HG03135 (cell line): ENCODE data around the gene SIPA1.

Experiments used
- ATAC-seq: cut with Tn5 transposase; IDR thresholded peaks from one replicate; pipeline ENCODE4 v1.9.1; 2021; ENCODE audit warnings: mild to moderate bottlenecking, moderate library complexity; ENCODE audit not compliant: unreplicated experiment

Gene SIPA1

DNA sequence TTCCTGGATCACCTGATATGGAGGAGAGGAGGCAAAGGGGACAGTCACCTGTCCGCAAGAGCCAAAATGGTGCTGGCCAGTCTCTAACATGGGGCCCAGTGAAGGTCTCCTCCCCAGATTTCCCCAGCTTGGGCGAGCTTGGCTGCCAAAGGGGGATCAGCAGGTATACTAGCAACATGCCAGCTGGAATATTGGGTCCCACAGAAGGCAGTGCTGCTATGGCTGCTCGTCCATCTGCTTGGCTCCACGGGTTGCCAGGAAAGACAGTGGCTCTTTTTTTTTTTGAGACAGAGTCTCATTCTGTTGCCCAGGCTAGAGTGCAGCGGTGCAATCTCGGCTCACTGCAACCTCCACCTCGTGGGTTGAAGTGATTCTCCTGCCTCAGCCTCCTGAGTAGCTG, 61.4 kb downstream of the SIPA1 start:
- no peak for ATAC-seq

DNA sequence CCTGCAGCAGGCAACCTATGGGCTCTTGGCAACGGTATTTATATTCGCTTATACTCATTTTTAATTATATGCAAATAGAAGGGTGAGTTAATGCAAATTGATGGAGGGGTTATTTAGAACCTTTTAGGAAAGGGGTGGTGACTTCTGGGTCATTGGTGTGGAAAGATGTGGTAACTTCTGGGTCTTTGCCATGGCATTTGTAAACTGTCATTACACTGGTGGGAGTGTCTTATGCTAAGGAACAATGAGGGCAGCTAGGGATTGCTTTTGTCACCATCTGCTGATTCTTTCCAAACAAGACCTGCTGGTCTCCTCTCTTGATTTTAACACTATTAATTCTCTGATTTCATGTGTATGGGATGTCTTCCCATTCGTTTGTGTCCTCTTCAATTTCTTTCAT, 62.5 kb downstream of the SIPA1 start:
- no peak for ATAC-seq
